K562 (cell line): ENCODE results near the gene MLANA. TPM values are rescaled to one million over a fixed set of nuclear protein-coding genes. Genes with fewer than 3 reads are reported as not detected.

Experiments used
- BRF1 ChIP-seq: IDR thresholded peaks from 3 replicates; pipeline ENCODE4 v1.6.1; 2011; ENCODE audit warnings: borderline replicate concordance, mild to moderate bottlenecking; ENCODE audit not compliant: insufficient read length; ENCODE audit errors: extremely low read depth
- C11orf30 ChIP-seq: fragments of 450-650 bp; IDR thresholded peaks from 2 replicates; pipeline ENCODE4 v1.6.1; 2016; ENCODE audit warnings: low read depth, mild to moderate bottlenecking
- CTCF ChIP-seq, 3 experiments: IDR thresholded peaks in 2 of 3; conservative IDR thresholded peaks in 1 of 3; 2 replicates each; pipeline ENCODE4 v1.5.1; 2011 to 2012; ENCODE audit warnings: low read length in 3 of 3, mild to moderate bottlenecking in 3 of 3, control low read depth in 2 of 3, improper control_type of control experiment in 1 of 3, inconsistent platforms in 1 of 3, low read depth in 1 of 3, mixed read lengths in 1 of 3, moderate library complexity in 1 of 3; ENCODE audit not compliant: insufficient read depth in 2 of 3
- EHMT2 ChIP-seq: fragments of 450-650 bp; IDR thresholded peaks from 2 replicates; pipeline ENCODE4 v1.6.1; 2018; ENCODE audit warnings: antibody characterized with exemption
- FOXJ2 ChIP-seq: fragments of 200-800 bp; sonication (Bioruptor generic); IDR thresholded peaks from 2 replicates; pipeline ENCODE4 v1.6.1; 2016; ENCODE audit warnings: missing genetic modification characterization, missing compliant biosample characterization
- ILK ChIP-seq: fragments of 450-650 bp; IDR thresholded peaks from 2 replicates; pipeline ENCODE4 v1.6.1; 2016; ENCODE audit warnings: missing genetic modification characterization, low read depth, mild to moderate bottlenecking, missing compliant biosample characterization, moderate library complexity, borderline replicate concordance
- KDM2B ChIP-seq: fragments of 250-450 bp; sonication (Bioruptor Pico); IDR thresholded peaks from 2 replicates; pipeline ENCODE4 v1.8.0; 2021; ENCODE audit warnings: mild to moderate bottlenecking, moderate library complexity
- MAFG ChIP-seq: fragments of 450-650 bp; conservative IDR thresholded peaks from 2 replicates; pipeline ENCODE4 v1.6.1; 2016; ENCODE audit warnings: missing genetic modification characterization, missing compliant biosample characterization
- NFE2 ChIP-seq: IDR thresholded peaks from 2 replicates; pipeline ENCODE4 v1.6.1; 2014; ENCODE audit warnings: antibody characterized with exemption, low read depth
- POLR2G ChIP-seq: fragments of 200-400 bp; formaldehyde crosslinking; IDR thresholded peaks from 2 replicates; pipeline ENCODE4 v1.6.1; 2017; ENCODE audit warnings: low read depth, mild to moderate bottlenecking, antibody characterized with exemption, low read length, moderate library complexity
- SMAD2 ChIP-seq: fragments of 150-350 bp; IDR thresholded peaks from 2 replicates; pipeline ENCODE4 v1.6.1; 2014; ENCODE audit warnings: low read depth, mild to moderate bottlenecking, low read length
- SMAD4 ChIP-seq: fragments of 250-450 bp; sonication (Bioruptor Pico); conservative IDR thresholded peaks from 2 replicates; pipeline ENCODE4 v1.8.0; 2021; ENCODE audit warnings: inconsistent platforms, mild to moderate bottlenecking, moderate library complexity
- SNAPC5 ChIP-seq: fragments of 250-450 bp; sonication (Bioruptor Pico); IDR thresholded peaks from 2 replicates; pipeline ENCODE4 v1.8.0; 2021; ENCODE audit warnings: moderate library complexity, mild to moderate bottlenecking, inconsistent platforms
- SNIP1 ChIP-seq: fragments of 450-650 bp; IDR thresholded peaks from 2 replicates; pipeline ENCODE4 v1.7.1; 2017; ENCODE audit warnings: low read depth, mild to moderate bottlenecking
- ZNF12 ChIP-seq: sonication (generic); formaldehyde crosslinking; IDR thresholded peaks from 2 replicates; pipeline ENCODE4 v1.4.0; 2020; ENCODE audit warnings: mild to moderate bottlenecking, missing genetic modification reagents
- ZNF511 ChIP-seq: sonication (generic); formaldehyde crosslinking; IDR thresholded peaks from 2 replicates; pipeline ENCODE4 v1.8.0; 2022; ENCODE audit warnings: mild to moderate bottlenecking, missing genetic modification reagents
- ZNF586 ChIP-seq: fragments of 450-650 bp; formaldehyde crosslinking; conservative IDR thresholded peaks from 2 replicates; pipeline ENCODE4 v1.4.0; 2020; ENCODE audit warnings: mild to moderate bottlenecking, moderate library complexity
- ZNF717 ChIP-seq: fragments of 250-450 bp; sonication (Bioruptor Pico); IDR thresholded peaks from 2 replicates; pipeline ENCODE4 v1.5.0; 2021
- ZNF76 ChIP-seq: fragments of 250-450 bp; sonication (Bioruptor Pico); IDR thresholded peaks from 2 replicates; pipeline ENCODE4 v1.4.0; 2020; ENCODE audit warnings: mild to moderate bottlenecking, moderate library complexity, borderline replicate concordance
- polyA plus RNA-seq, 8 experiments: library from polyadenylated mRNA; depleted of rRNA in 4 of 8; stranded (reverse) in 5 of 8; unstranded in 3 of 8; fragments of >200 nt; fragmentation: Nextera tagmentation in 2 of 8; fragmentation: Illumina TruSeq in 1 of 8; extraction: Ambion mirVana in 2 of 8; extraction: Trizol in 1 of 8; gene quantifications; 2 replicates each; pipeline versions ENCODE4 v1.2.1 to v1.2.3, GENCODE V29; 2011 to 2014; ENCODE audit warnings: inconsistent platforms in 1 of 8, missing spikeins in 1 of 8
- total RNA-seq, 7 experiments: library from RNA; depleted of rRNA in 6 of 7; stranded (reverse); fragments of >200 nt in 6 of 7; fragmentation: Illumina TruSeq in 2 of 7; extraction: Trizol in 2 of 7; gene quantifications; 2 replicates each; pipeline versions ENCODE4 v1.2.1 to v1.2.3, GENCODE V29; 2011 to 2021; ENCODE audit warnings: low replicate concordance in 1 of 7

The MLANA gene
- total and polyA plus RNA-seq, 9 of the 15 experiments (the other 6 are each of a cell fraction or from before 2014, with no cell fraction given), result not detected

GRCh38 chr9:5876711-5877110 is 14.0 kb upstream of the MLANA start (continued):
- TF ChIP-seq NFE2 (peak; percentile 72), SMAD2 (no peak), FOXJ2 (tag) (no peak), ZNF586 (no peak), POLR2G (no peak), C11orf30 (peak; percentile 60), ZNF76 (CRISPR knock-in tag) (no peak), SNAPC5 (CRISPR knock-in tag) (no peak), ZNF511 (CRISPR knock-in tag) (no peak), SNIP1 (no peak), CTCF (IDR thresholded peaks at IDR 0.05 in 2 of 3, conservative IDR thresholded peaks at IDR 0.05 in 1 of 3; ENCODE audit: insufficient read depth in 2 of 3, low read depth in 1 of 3, low read length in 3 of 3) (peak in 2 of 3 experiments; percentile 17; a peak in 2 of 6 replicates), EHMT2 (no peak), KDM2B (CRISPR knock-in tag) (no peak), ILK (no peak), ZNF717 (CRISPR knock-in tag) (no peak), MAFG (tag) (peak; percentile 62; the same call in 1 of the 2 replicates), SMAD4 (CRISPR knock-in tag) (no peak), ZNF12 (CRISPR knock-in tag) (peak; percentile 96), BRF1 (no peak)
